Sigmoid colon (tissue), 4 donors: ENCODE results near the gene ABHD14A.

Source experiments
- CTCF ChIP-seq, 4 experiments: fragments of 450-650 bp in 3 of 4; fragments of 200-600 bp in 1 of 4; IDR thresholded peaks; one replicate each; pipeline ENCODE4 v1.5.1; 2016 to 2019; ENCODE audit warnings: antibody characterized with exemption in 4 of 4, mild to moderate bottlenecking in 3 of 4, moderate library complexity in 2 of 4
- EP300 ChIP-seq, 4 donors: sonication (generic); formaldehyde crosslinking; IDR thresholded peaks; one replicate each; pipeline ENCODE4 v1.6.1; 2017; ENCODE audit warnings: antibody characterized with exemption in 4 of 4
- POLR2AphosphoS5 ChIP-seq, 4 donors: sonication (generic); formaldehyde crosslinking; IDR thresholded peaks; one replicate each; pipeline ENCODE4 v1.6.1; 2017; ENCODE audit warnings: antibody characterized with exemption in 4 of 4

- TF ChIP-seq CTCF (IDR thresholded peaks at IDR 0.05) (no peak), EP300 (IDR thresholded peaks at IDR 0.05) (no peak), POLR2AphosphoS5 (IDR thresholded peaks at IDR 0.05) (no peak)
Measured at GRCh38 chr3:51964521-51964920, 10.3 kb upstream of the ABHD14A start.
